Activated naive CD8-positive, alpha-beta T cell (primary cell): Measurements from ENCODE around the gene MGAT4A.

Experiments used
- H3K27ac Mint-ChIP-seq: one replicate; pipeline ENCODE4 v1.8.0; 2021; ENCODE audit warnings: mixed read lengths
- H3K27me3 Mint-ChIP-seq: one replicate; pipeline ENCODE4 v1.8.0; 2021; ENCODE audit warnings: mixed read lengths
- H3K36me3 Mint-ChIP-seq: one replicate; pipeline ENCODE4 v1.8.0; 2021; ENCODE audit warnings: mixed read lengths
- H3K4me1 Mint-ChIP-seq: one replicate; pipeline ENCODE4 v1.8.0; 2021; ENCODE audit warnings: low read depth, mixed read lengths
- H3K4me3 Mint-ChIP-seq: one replicate; pipeline ENCODE4 v1.8.0; 2021; ENCODE audit warnings: mild to moderate bottlenecking, mixed read lengths
- H3K9me3 Mint-ChIP-seq: one replicate; pipeline ENCODE4 v1.8.0; 2021; ENCODE audit warnings: low read depth, mixed read lengths

The MGAT4A gene

GRCh38 chr2:98649135-98649991 is 81.6 kb downstream of the MGAT4A start:
- Mint-ChIP-seq H3K27ac (peak overlapping the region; percentile 90), H3K9me3 (no peaks in the 10 kb centered on the region), H3K27me3 (no peaks in the 10 kb centered on the region), H3K4me1 (peaks cover 59% of the 10 kb centered on the region), H3K4me3 (peak overlapping the region; percentile 24), H3K36me3 (peaks cover 24% of the 10 kb centered on the region)

- Mint-ChIP-seq H3K27ac (no peak overlapping the region), H3K27me3 (no peaks in the 10 kb centered on the region), H3K4me3 (no peak overlapping the region), H3K36me3 (peaks cover 24% of the 10 kb centered on the region), H3K9me3 (no peaks in the 10 kb centered on the region), H3K4me1 (peaks cover 51% of the 10 kb centered on the region)
These were observed 82.5 kb downstream of the MGAT4A start for GRCh38 chr2:98648451-98648850.

GRCh38 chr2:98647636-98648035 is 83.3 kb downstream of the MGAT4A start:
- Mint-ChIP-seq H3K27me3 (no peaks in the 10 kb centered on the region), H3K4me3 (no peak overlapping the region), H3K4me1 (peaks cover 46% of the 10 kb centered on the region), H3K27ac (peak overlapping the region; percentile 76), H3K9me3 (no peaks in the 10 kb centered on the region), H3K36me3 (peaks cover 20% of the 10 kb centered on the region)

- Mint-ChIP-seq H3K4me3 (no peak overlapping the region), H3K9me3 (no peaks in the 10 kb centered on the region), H3K27me3 (no peaks in the 10 kb centered on the region), H3K4me1 (peaks cover 10% of the 10 kb centered on the region), H3K27ac (peak overlapping the region; percentile 83), H3K36me3 (peaks cover 2% of the 10 kb centered on the region)
These were observed 87.3 kb downstream of the MGAT4A start for GRCh38 chr2:98643496-98644100.

GRCh38 chr2:98637401-98638147 is 93.4 kb downstream of the MGAT4A start:
- Mint-ChIP-seq H3K27me3 (no peaks in the 10 kb centered on the region), H3K4me3 (peak overlapping the region; percentile 73), H3K4me1 (peaks cover 37% of the 10 kb centered on the region), H3K27ac (peak overlapping the region; percentile 93), H3K36me3 (peaks cover 8% of the 10 kb centered on the region), H3K9me3 (no peaks in the 10 kb centered on the region)

GRCh38 chr2:98634406-98635092 is 96.4 kb downstream of the MGAT4A start:
- Mint-ChIP-seq H3K9me3 (no peaks in the 10 kb centered on the region), H3K36me3 (peaks cover 6% of the 10 kb centered on the region), H3K27me3 (no peaks in the 10 kb centered on the region), H3K27ac (peak overlapping the region; percentile 91), H3K4me3 (peak overlapping the region; percentile 55), H3K4me1 (peaks cover 37% of the 10 kb centered on the region)

GRCh38 chr2:98632351-98632750 is 98.6 kb downstream of the MGAT4A start:
- Mint-ChIP-seq H3K9me3 (no peaks in the 10 kb centered on the region), H3K27ac (peak overlapping the region; percentile 58), H3K4me3 (no peak overlapping the region), H3K4me1 (peaks cover 25% of the 10 kb centered on the region), H3K36me3 (peaks cover 13% of the 10 kb centered on the region), H3K27me3 (no peaks in the 10 kb centered on the region)

GRCh38 chr2:98623657-98624056 is 107.3 kb downstream of the MGAT4A start:
- H3K9me3 Mint-ChIP-seq: no peaks in the 10 kb centered on the region

GRCh38 chr2:98617149-98617548 is 113.8 kb downstream of the MGAT4A start:
- Mint-ChIP-seq H3K27me3 (no peaks in the 10 kb centered on the region), H3K27ac (peak overlapping the region; percentile 80), H3K4me3 (no peak overlapping the region), H3K9me3 (no peaks in the 10 kb centered on the region), H3K36me3 (peaks cover 17% of the 10 kb centered on the region), H3K4me1 (peaks cover 48% of the 10 kb centered on the region)

More at GRCh38 chr2:98623657-98624056, 107.3 kb downstream of the MGAT4A start:
- H3K27me3 Mint-ChIP-seq: no peaks in the 10 kb centered on the region
- H3K4me1 Mint-ChIP-seq: peaks cover 36% of the 10 kb centered on the region
- peaks cover 14% of the 10 kb centered on the region for H3K36me3 Mint-ChIP-seq
- H3K4me3 Mint-ChIP-seq: no peak overlapping the region
- peak overlapping the region; percentile 88 for H3K27ac Mint-ChIP-seq

GRCh38 chr2:98615481-98615880 is 115.5 kb downstream of the MGAT4A start:
- no peaks in the 10 kb centered on the region for H3K27me3 Mint-ChIP-seq
- no peak overlapping the region for H3K4me3 Mint-ChIP-seq
- H3K9me3 Mint-ChIP-seq: no peaks in the 10 kb centered on the region
- H3K4me1 Mint-ChIP-seq: peaks cover 55% of the 10 kb centered on the region
- peaks cover 20% of the 10 kb centered on the region for H3K36me3 Mint-ChIP-seq
- peak overlapping the region; percentile 4 for H3K27ac Mint-ChIP-seq

- Mint-ChIP-seq H3K27me3 (no peaks in the 10 kb centered on the region), H3K9me3 (no peaks in the 10 kb centered on the region), H3K27ac (peak overlapping the region; percentile 72), H3K4me1 (peaks cover 56% of the 10 kb centered on the region), H3K36me3 (peaks cover 17% of the 10 kb centered on the region), H3K4me3 (no peak overlapping the region)
These were observed 116.8 kb downstream of the MGAT4A start for GRCh38 chr2:98614024-98614739.

GRCh38 chr2:98608962-98609604 is 121.8 kb downstream of the MGAT4A start:
- Mint-ChIP-seq H3K27me3 (no peaks in the 10 kb centered on the region), H3K4me3 (peak overlapping the region; percentile 98), H3K36me3 (peaks cover 9% of the 10 kb centered on the region), H3K4me1 (peaks cover 71% of the 10 kb centered on the region), H3K9me3 (no peaks in the 10 kb centered on the region), H3K27ac (peak overlapping the region; percentile 96)

- Mint-ChIP-seq H3K36me3 (peaks cover 5% of the 10 kb centered on the region), H3K4me1 (peaks cover 66% of the 10 kb centered on the region)
These were observed 122.6 kb downstream of the MGAT4A start, which contains the start of the genes COA5 and UNC50 for GRCh38 chr2:98608116-98608961. Gene COA5 (minus strand): TSS chr2:98608512. CDS start chr2:98608405, 107 bp downstream. Gene UNC50 (plus strand): TSS chr2:98608589. CDS start chr2:98609760, 1,171 bp downstream.

More at GRCh38 chr2:98608116-98608961, 122.6 kb downstream of the MGAT4A start, which contains the start of the genes COA5 and UNC50:
- peak within 1 kb of the TSS; percentile 96 for H3K27ac Mint-ChIP-seq
- H3K27me3 Mint-ChIP-seq: no peaks in the 10 kb centered on the region
- H3K9me3 Mint-ChIP-seq: no peaks in the 10 kb centered on the region
- peak within 1 kb of the TSS; percentile 98 for H3K4me3 Mint-ChIP-seq
